ENCODE measurements around the gene LRP1-AS. TPM values are rescaled to one million over a fixed set of nuclear protein-coding genes. Genes with fewer than 3 reads are reported as not detected.
"Not testable (repeated sequence)": the region's sequence is repeated elsewhere in the genome, so short reads cannot be mapped to it uniquely, and the experiment has no call there.

Gene LRP1-AS
- total RNA-seq, 1 donor from 2014 or later = 0.46 TPM

DNA sequence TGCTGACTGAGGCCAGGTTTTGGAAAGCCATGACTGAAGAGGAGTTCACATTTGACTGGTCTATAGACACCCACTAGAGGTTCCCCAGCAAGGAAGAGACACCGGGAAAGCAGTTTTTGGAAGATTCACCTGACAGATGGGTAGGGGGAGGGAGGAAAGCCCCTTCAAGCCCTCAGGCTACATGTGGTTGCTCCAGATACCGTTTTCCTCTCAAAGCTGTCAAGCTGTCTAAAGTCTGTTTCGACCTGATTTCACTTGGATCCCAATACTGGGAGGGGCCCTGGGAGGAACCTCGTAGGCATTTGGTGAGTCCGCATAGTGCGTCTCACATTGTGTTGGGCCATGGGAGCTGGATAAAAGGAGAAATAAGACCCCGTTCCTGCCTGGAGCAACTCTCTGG lies 20.9 kb downstream of the LRP1-AS start:
- Mint-ChIP-seq H3K27me3 (ENCODE audit: unreplicated experiment) (peaks cover 7% of the 10 kb centered on the region), H3K4me1 (ENCODE audit: unreplicated experiment) (peaks cover 14% of the 10 kb centered on the region), H3K9me3 (ENCODE audit: unreplicated experiment) (no peaks in the 10 kb centered on the region), H3K36me3 (ENCODE audit: low read depth, unreplicated experiment) (no peaks in the 10 kb centered on the region), H3K27ac (ENCODE audit: unreplicated experiment) (no peak overlapping the region), H3K4me3 (ENCODE audit: unreplicated experiment) (no peak overlapping the region)
- no peak for DNase-seq (ENCODE audit: low spot score)
- TF ChIP-seq, protein P1, sequence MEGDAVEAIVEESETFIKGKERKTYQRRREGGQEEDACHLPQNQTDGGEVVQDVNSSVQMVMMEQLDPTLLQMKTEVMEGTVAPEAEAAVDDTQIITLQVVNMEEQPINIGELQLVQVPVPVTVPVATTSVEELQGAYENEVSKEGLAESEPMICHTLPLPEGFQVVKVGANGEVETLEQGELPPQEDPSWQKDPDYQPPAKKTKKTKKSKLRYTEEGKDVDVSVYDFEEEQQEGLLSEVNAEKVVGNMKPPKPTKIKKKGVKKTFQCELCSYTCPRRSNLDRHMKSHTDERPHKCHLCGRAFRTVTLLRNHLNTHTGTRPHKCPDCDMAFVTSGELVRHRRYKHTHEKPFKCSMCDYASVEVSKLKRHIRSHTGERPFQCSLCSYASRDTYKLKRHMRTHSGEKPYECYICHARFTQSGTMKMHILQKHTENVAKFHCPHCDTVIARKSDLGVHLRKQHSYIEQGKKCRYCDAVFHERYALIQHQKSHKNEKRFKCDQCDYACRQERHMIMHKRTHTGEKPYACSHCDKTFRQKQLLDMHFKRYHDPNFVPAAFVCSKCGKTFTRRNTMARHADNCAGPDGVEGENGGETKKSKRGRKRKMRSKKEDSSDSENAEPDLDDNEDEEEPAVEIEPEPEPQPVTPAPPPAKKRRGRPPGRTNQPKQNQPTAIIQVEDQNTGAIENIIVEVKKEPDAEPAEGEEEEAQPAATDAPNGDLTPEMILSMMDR (IDR thresholded peaks at IDR 0.05; ENCODE audit: unreplicated experiment) = no peak

DNA sequence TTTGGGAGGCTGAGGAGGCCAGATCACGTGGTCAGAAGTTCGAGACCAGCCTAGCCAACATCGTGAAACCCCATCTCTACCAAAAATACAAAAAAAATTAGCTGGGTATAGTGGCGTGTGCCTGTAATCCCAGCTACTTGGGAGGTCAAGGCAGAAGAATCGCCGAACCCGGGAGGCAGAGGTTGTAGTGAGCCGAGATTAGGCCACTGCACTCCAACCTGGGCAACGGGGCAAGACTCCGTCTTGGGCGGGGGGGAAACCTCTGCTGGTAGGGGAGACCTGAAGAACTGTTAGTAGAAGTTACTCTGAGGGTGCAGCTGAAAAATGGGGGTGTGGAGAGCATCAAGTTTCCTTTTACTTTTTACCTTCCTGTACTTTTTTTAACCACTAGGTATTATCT lies 21.4 kb downstream of the LRP1-AS start:
- Mint-ChIP-seq H3K4me1 (ENCODE audit: unreplicated experiment) (peaks cover 9% of the 10 kb centered on the region), H3K36me3 (ENCODE audit: low read depth, unreplicated experiment) (no peaks in the 10 kb centered on the region), H3K27me3 (ENCODE audit: unreplicated experiment) (peaks cover 4% of the 10 kb centered on the region), H3K27ac (ENCODE audit: unreplicated experiment) (no peak overlapping the region), H3K4me3 (ENCODE audit: unreplicated experiment) (no peak overlapping the region), H3K9me3 (ENCODE audit: unreplicated experiment) (no peaks in the 10 kb centered on the region)
- TF ChIP-seq, protein P1 (IDR thresholded peaks at IDR 0.05; ENCODE audit: unreplicated experiment) = no peak
- DNase-seq (ENCODE audit: low spot score) = no peak

DNA sequence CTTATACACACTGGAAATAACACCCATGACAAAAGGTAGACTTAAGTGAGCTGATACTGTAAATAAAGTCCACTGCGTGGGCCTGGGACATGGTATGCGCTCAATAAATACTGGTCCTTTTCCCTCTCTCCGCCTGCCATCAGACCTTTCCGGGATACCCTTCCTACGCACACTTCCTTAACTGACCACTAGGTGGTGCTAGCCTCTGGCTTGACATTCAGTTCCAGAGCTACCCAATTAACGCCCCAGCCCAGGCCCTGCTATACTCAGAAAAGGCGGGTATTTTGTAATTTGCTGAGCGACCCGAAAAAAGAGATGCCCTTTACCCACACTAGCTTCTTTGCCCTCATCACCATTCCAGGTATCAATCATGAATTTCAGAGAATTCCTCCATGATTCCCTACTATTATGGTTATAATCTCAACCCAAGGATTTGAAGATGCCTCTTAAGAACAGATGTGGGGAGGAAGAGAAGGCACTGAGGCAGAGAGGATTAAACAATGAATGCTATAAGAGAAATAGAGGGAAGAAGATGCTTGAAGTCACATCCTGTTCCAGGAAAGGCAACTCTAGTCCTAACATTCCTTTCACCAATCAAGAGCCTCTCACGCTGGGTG lies 23.1 kb downstream of the LRP1-AS start:
- Mint-ChIP-seq H3K36me3 (ENCODE audit: low read depth, unreplicated experiment) (no peaks in the 10 kb centered on the region), H3K4me1 (ENCODE audit: unreplicated experiment) (no peaks in the 10 kb centered on the region), H3K9me3 (ENCODE audit: unreplicated experiment) (no peaks in the 10 kb centered on the region), H3K27ac (ENCODE audit: unreplicated experiment) (no peak overlapping the region), H3K27me3 (ENCODE audit: unreplicated experiment) (peaks cover 2% of the 10 kb centered on the region), H3K4me3 (ENCODE audit: unreplicated experiment) (no peak overlapping the region)
- TF ChIP-seq, protein P1 (IDR thresholded peaks at IDR 0.05; ENCODE audit: unreplicated experiment) = peak; percentile 97
- peak; percentile 81 for DNase-seq (ENCODE audit: low spot score)

GRCh38 chr12:57123813-57124212 lies 23.6 kb downstream of the LRP1-AS start:
- Mint-ChIP-seq H3K36me3 (ENCODE audit: low read depth, unreplicated experiment) (no peaks in the 10 kb centered on the region), H3K4me3 (ENCODE audit: unreplicated experiment) (no peak overlapping the region), H3K27ac (ENCODE audit: unreplicated experiment) (no peak overlapping the region), H3K27me3 (ENCODE audit: unreplicated experiment) (peaks cover 2% of the 10 kb centered on the region), H3K4me1 (ENCODE audit: unreplicated experiment) (no peaks in the 10 kb centered on the region), H3K9me3 (ENCODE audit: unreplicated experiment) (no peaks in the 10 kb centered on the region)
- no peak for DNase-seq (ENCODE audit: low spot score)
- TF ChIP-seq, protein P1 (IDR thresholded peaks at IDR 0.05; ENCODE audit: unreplicated experiment) = no peak

DNA sequence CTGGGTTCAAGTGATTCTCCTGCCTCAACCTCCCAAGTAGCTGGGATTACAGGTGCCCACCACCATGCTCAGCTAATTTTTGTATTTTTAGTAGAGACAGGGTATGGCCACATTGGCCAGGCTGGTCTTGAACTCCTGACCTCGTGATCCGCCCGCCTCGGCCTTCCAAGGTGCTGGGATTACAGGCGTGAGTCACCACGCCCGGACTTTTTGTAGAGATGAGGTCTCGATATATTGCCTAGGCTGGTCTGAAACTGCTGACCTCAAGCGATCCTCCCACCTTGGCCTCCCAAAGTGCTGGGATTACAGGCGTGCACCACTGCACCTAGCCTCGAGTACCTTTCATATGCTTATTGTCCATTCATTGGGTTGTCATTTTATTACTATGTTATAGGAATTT lies 26.7 kb downstream of the LRP1-AS start:
- not testable (repeated sequence) for H3K36me3 Mint-ChIP-seq (ENCODE audit: low read depth, unreplicated experiment); DNase-seq (ENCODE audit: low spot score); H3K4me3 Mint-ChIP-seq (ENCODE audit: unreplicated experiment); H3K9me3 Mint-ChIP-seq (ENCODE audit: unreplicated experiment); H3K27ac Mint-ChIP-seq (ENCODE audit: unreplicated experiment); H3K27me3 Mint-ChIP-seq (ENCODE audit: unreplicated experiment); H3K4me1 Mint-ChIP-seq (ENCODE audit: unreplicated experiment)

Measured in endothelial cell (in vitro differentiated cells).